ENCODE measurements around the gene SSU72. TPM values are rescaled to one million over a fixed set of nuclear protein-coding genes. Genes with fewer than 3 reads are reported as not detected.
"Not testable (repeated sequence)": the region's sequence is repeated elsewhere in the genome, so short reads cannot be mapped to it uniquely, and the experiment has no call there.

Gene SSU72
- total RNA-seq, 1 experiment from 2014 or later: 99.4 TPM

GRCh38 chr1:1561801-1562470, 12.7 kb downstream of the SSU72 start:
- no peak for DNase-seq (ENCODE audit: low read depth)

- DNase-seq (ENCODE audit: low read depth): no peak
Measured at GRCh38 chr1:1560178-1560577, 14.5 kb downstream of the SSU72 start.

- DNase-seq (ENCODE audit: low read depth): no peak
Measured at GRCh38 chr1:1559066-1559465, 15.6 kb downstream of the SSU72 start.

- DNase-seq (ENCODE audit: low read depth): no peak
Measured at GRCh38 chr1:1558591-1558990, 16.1 kb downstream of the SSU72 start.

GRCh38 chr1:1557688-1558087, 17.0 kb downstream of the SSU72 start:
- not testable (repeated sequence) for DNase-seq (ENCODE audit: low read depth)

GRCh38 chr1:1556961-1557360, 17.7 kb downstream of the SSU72 start:
- not testable (repeated sequence) for DNase-seq (ENCODE audit: low read depth)

- no peak for DNase-seq (ENCODE audit: low read depth)
Measured at GRCh38 chr1:1556505-1556904, 18.2 kb downstream of the SSU72 start.

- peak; percentile 76 for DNase-seq (ENCODE audit: low read depth)
Measured at GRCh38 chr1:1554926-1555915, 19.4 kb downstream of the SSU72 start.

GRCh38 chr1:1554550-1554925, 20.1 kb downstream of the SSU72 start:
- no peak for DNase-seq (ENCODE audit: low read depth)

GRCh38 chr1:1553821-1554494, 20.7 kb downstream of the SSU72 start:
- no peak for DNase-seq (ENCODE audit: low read depth)

GRCh38 chr1:1552263-1552639, 22.4 kb downstream of the SSU72 start:
- DNase-seq (ENCODE audit: low read depth): no peak

GRCh38 chr1:1551524-1552262, 23.0 kb downstream of the SSU72 start:
- DNase-seq (ENCODE audit: low read depth): no peak

- no peak for DNase-seq (ENCODE audit: low read depth)
Measured at GRCh38 chr1:1550591-1551432, 23.9 kb downstream of the SSU72 start.

GRCh38 chr1:1550087-1550486, 24.6 kb downstream of the SSU72 start:
- no peak for DNase-seq (ENCODE audit: low read depth)

GRCh38 chr1:1548591-1548990, 26.1 kb downstream of the SSU72 start:
- DNase-seq (ENCODE audit: low read depth): no peak

- no peak for DNase-seq (ENCODE audit: low read depth)
Measured at GRCh38 chr1:1547476-1547875, 27.2 kb downstream of the SSU72 start.

GRCh38 chr1:1547011-1547410, 27.7 kb downstream of the SSU72 start:
- no peak for DNase-seq (ENCODE audit: low read depth)

GRCh38 chr1:1545946-1546737, 28.5 kb downstream of the SSU72 start:
- DNase-seq (ENCODE audit: low read depth): no peak

GRCh38 chr1:1544544-1544943, 30.1 kb downstream of the SSU72 start:
- DNase-seq (ENCODE audit: low read depth): no peak

GRCh38 chr1:1543706-1544099, 31.0 kb downstream of the SSU72 start:
- DNase-seq (ENCODE audit: low read depth): no peak
